GM21576 (cell line): ENCODE data around the gene ACOT6.
A peak's percentile ranks its signal among the peaks of the same experiment; 100 is the strongest.
"Not testable (repeated sequence)": the region's sequence is repeated elsewhere in the genome, so short reads cannot be mapped to it uniquely, and the experiment has no call there.

Source experiments
- ATAC-seq: cut with Tn5 transposase; IDR thresholded peaks from one replicate; pipeline ENCODE4 v1.9.1; 2021; ENCODE audit warnings: mild to moderate bottlenecking, moderate library complexity; ENCODE audit not compliant: unreplicated experiment

The ACOT6 gene

GRCh38 chr14:73612339-73613045 lies at the start of gene ACOT6:
ACOT6 (plus strand) TSS chr14:73612517; CDS start chr14:73612572, 55 bp downstream.
- ATAC-seq: peak; percentile 60

- not testable (repeated sequence) for ATAC-seq
These were observed 49.6 kb upstream of the ACOT6 start for GRCh38 chr14:73562696-73563095.

GRCh38 chr14:73566431-73566830 lies 45.9 kb upstream of the ACOT6 start:
- ATAC-seq: not testable (repeated sequence)

- ATAC-seq: not testable (repeated sequence)
These were observed 45.4 kb upstream of the ACOT6 start for GRCh38 chr14:73566935-73567334.

- ATAC-seq: no peak
These were observed 45.0 kb upstream of the ACOT6 start for GRCh38 chr14:73567358-73567757.

GRCh38 chr14:73567951-73568885 lies 44.1 kb upstream of the ACOT6 start:
- ATAC-seq: no peak

GRCh38 chr14:73568886-73569184 lies 43.5 kb upstream of the ACOT6 start:
- not testable (repeated sequence) for ATAC-seq

- ATAC-seq: peak; percentile 49
These were observed 42.9 kb upstream of the ACOT6 start, which contains the start of gene ACOT2 for GRCh38 chr14:73569185-73569958. ACOT2 (plus strand) TSS chr14:73569213; CDS start chr14:73569241, 28 bp downstream.

- not testable (repeated sequence) for ATAC-seq
These were observed 41.4 kb upstream of the ACOT6 start for GRCh38 chr14:73570913-73571312.

- ATAC-seq: not testable (repeated sequence)
These were observed 39.3 kb upstream of the ACOT6 start for GRCh38 chr14:73573034-73573433.

GRCh38 chr14:73573740-73574139 lies 38.6 kb upstream of the ACOT6 start:
- ATAC-seq: not testable (repeated sequence)

- not testable (repeated sequence) for ATAC-seq
These were observed 38.1 kb upstream of the ACOT6 start for GRCh38 chr14:73574251-73574650.

GRCh38 chr14:73576391-73576790 lies 35.9 kb upstream of the ACOT6 start:
- ATAC-seq: no peak

GRCh38 chr14:73577214-73577613 lies 35.1 kb upstream of the ACOT6 start:
- not testable (repeated sequence) for ATAC-seq

- ATAC-seq: not testable (repeated sequence)
These were observed 30.0 kb upstream of the ACOT6 start for GRCh38 chr14:73582102-73582979.

- no peak for ATAC-seq
These were observed 23.6 kb upstream of the ACOT6 start for GRCh38 chr14:73588695-73589094.

GRCh38 chr14:73589116-73589515 lies 23.2 kb upstream of the ACOT6 start:
- no peak for ATAC-seq

GRCh38 chr14:73590673-73591004 lies 21.7 kb upstream of the ACOT6 start:
- not testable (repeated sequence) for ATAC-seq

- no peak for ATAC-seq
These were observed 20.4 kb upstream of the ACOT6 start, which contains the start of gene ACOT4 for GRCh38 chr14:73591690-73592449. ACOT4 (plus strand) TSS chr14:73591873; CDS start chr14:73591960, 87 bp downstream.
